NB4 (cell line): ENCODE results near the gene RCVRN.

Source experiments
- DNase-seq: peaks from one replicate; pipeline ENCODE4 v3.0.0; 2010; ENCODE audit warnings: low read depth
- H3K4me3 ChIP-seq: one replicate; pipeline ENCODE4 v1.5.1; 2011; ENCODE audit warnings: mild to moderate bottlenecking, low read depth, low read length, moderate library complexity
- CTCF ChIP-seq: IDR thresholded peaks from one replicate; pipeline ENCODE4 v1.5.1; 2012; ENCODE audit warnings: low read depth, low read length
- MYC ChIP-seq: IDR thresholded peaks from 2 replicates; pipeline ENCODE4 v1.6.1; 2011; ENCODE audit warnings: low read depth, low read length
- POLR2A ChIP-seq: IDR thresholded peaks from 2 replicates; pipeline ENCODE4 v1.6.1; 2011; ENCODE audit warnings: mild to moderate bottlenecking; ENCODE audit not compliant: insufficient read length; ENCODE audit errors: extremely low read depth
- TF ChIP-seq, protein P1 (sequence below): IDR thresholded peaks from 2 replicates; pipeline ENCODE4 v1.6.1; 2011; ENCODE audit warnings: low read depth, low read length

The RCVRN gene

GRCh38 chr17:9905078-9905415 lies at the start of gene RCVRN:
Gene RCVRN, minus strand, starts transcription at chr17:9905271. Its CDS starts 91 bp downstream, at chr17:9905180.
- H3K4me3 ChIP-seq = no peak within 1 kb of the TSS
- DNase-seq = no peak
- TF ChIP-seq POLR2A (no peak), CTCF (no peak), MYC (no peak)
- TF ChIP-seq, protein P1, sequence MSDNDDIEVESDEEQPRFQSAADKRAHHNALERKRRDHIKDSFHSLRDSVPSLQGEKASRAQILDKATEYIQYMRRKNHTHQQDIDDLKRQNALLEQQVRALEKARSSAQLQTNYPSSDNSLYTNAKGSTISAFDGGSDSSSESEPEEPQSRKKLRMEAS = no peak

DNA sequence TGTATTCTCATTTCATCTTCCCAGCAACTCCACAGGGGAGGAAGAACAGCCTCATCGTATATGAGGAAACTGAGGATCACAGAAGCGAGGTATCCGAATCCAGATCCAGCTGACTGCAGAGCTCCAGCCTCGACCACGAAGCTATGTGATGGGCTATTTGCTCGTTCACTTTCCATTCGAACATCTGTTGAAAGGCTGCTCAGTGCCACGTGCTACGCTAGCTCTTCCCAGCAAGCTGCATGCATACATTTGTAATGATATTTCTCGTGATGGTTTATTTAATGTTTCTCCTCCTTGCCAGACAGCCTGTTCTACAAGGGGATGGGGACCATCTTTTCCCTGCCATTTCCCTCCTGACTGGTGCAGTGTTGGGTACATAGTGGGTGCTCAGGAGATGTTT lies 48.4 kb upstream of the RCVRN start:
- TF ChIP-seq CTCF (no peak), POLR2A (no peak), MYC (no peak)
- TF ChIP-seq, protein P1 = no peak
- no peak for DNase-seq
- no peak overlapping the region for H3K4me3 ChIP-seq

DNA sequence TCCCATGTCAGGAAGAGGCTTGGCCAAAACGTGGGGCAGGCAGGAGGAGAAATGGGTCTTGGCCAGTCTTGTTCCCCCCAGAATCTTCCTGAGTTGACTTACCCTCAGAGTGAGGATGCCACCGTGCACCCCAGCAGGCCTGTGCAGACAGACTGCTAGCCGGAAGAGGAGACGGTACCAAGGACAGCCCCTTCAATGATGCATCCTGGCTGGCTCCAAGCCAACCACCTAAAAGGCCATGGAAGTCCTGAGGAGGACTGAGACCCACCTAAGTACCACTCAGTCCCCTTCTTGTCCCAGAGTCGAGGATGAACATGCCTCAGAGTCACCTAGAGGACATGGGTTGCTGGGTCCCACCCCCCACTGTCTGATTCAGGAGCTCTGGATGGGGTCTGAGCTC lies 46.7 kb upstream of the RCVRN start:
- TF ChIP-seq MYC (no peak), CTCF (no peak), POLR2A (no peak)
- TF ChIP-seq, protein P1 = no peak
- no peak overlapping the region for H3K4me3 ChIP-seq
- no peak for DNase-seq

DNA sequence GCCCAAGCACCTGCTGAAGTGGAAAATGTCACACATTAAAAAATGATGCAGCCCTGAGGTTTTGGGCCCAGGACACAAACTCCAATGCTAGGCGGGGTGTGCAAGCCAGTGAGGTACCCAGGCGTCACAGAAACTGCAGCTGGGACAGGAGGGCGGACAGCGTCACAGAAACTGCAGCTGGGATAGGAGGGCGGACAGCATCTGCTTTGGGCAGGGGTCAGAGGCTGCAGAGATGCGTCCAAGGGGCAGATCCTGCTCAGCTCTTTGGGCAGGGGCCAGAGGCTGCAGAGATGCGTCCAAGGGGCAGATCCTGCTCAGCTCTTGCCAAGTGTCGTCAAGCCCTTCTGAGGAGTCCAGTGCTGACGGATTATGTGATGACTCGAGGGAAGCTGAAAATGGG lies 43.9 kb upstream of the RCVRN start:
- DNase-seq = no peak
- TF ChIP-seq POLR2A (no peak), MYC (no peak), CTCF (no peak)
- TF ChIP-seq, protein P1 = no peak
- no peak overlapping the region for H3K4me3 ChIP-seq

DNA sequence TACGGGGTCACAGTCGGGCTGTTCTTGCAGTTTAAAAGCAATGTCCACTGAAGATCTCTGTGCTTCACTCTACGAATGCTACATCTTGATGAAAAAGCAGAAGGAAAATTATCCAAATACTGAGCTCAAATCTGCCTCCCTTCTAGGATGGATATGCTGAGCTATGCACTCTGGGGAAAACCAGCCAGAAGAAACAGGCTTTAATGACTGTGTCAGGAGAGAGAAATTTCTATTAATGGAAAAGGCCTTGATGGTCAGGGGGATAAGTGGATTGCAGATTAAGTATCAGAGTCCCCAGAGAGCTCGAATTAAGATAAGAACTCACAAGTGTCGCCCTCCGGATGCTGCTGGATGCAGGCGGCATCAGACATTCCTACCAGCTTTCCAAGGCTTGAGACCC lies 39.6 kb upstream of the RCVRN start:
- TF ChIP-seq POLR2A = no peak
- TF ChIP-seq CTCF = no peak
- no peak for TF ChIP-seq MYC
- TF ChIP-seq, protein P1 = no peak
- no peak for DNase-seq
- H3K4me3 ChIP-seq = no peak overlapping the region

GRCh38 chr17:9943343-9943742 lies 38.3 kb upstream of the RCVRN start:
- TF ChIP-seq, protein P1 = no peak
- TF ChIP-seq MYC (no peak), POLR2A (no peak), CTCF (no peak)
- H3K4me3 ChIP-seq = no peak overlapping the region
- DNase-seq = no peak
